ENCODE results near the gene VMAC.

VMAC gene

GRCh38 chr19:5953030-5953589 lies 48.4 kb downstream of the VMAC start:
- no peak for DNase-seq (ENCODE audit: low read depth in 2 of 2)

- DNase-seq (ENCODE audit: low read depth in 2 of 2) = no peak
Observed at GRCh38 chr19:5953680-5954213, 49.1 kb downstream of the VMAC start.

- no peak for DNase-seq (ENCODE audit: low read depth in 2 of 2)
Observed at GRCh38 chr19:5954293-5954692, 49.6 kb downstream of the VMAC start.

- DNase-seq (ENCODE audit: low read depth in 2 of 2) = no peak
Observed at GRCh38 chr19:5955636-5955935, 50.9 kb downstream of the VMAC start.

- no peak for DNase-seq (ENCODE audit: low read depth in 2 of 2)
Observed at GRCh38 chr19:5956323-5956722, 51.7 kb downstream of the VMAC start.

- no peak for DNase-seq (ENCODE audit: low read depth in 2 of 2)
Observed at GRCh38 chr19:5956728-5957127, 52.1 kb downstream of the VMAC start.

GRCh38 chr19:5957170-5957569 lies 52.5 kb downstream of the VMAC start:
- DNase-seq (ENCODE audit: low read depth in 2 of 2) = no peak

GRCh38 chr19:5958074-5958850 lies 53.6 kb downstream of the VMAC start:
- DNase-seq (ENCODE audit: low read depth in 2 of 2) = no peak

- no peak for DNase-seq (ENCODE audit: low read depth in 2 of 2)
Observed at GRCh38 chr19:5958851-5959122, 54.1 kb downstream of the VMAC start.

- DNase-seq (ENCODE audit: low read depth in 2 of 2) = no peak
Observed at GRCh38 chr19:5959260-5960004, 54.8 kb downstream of the VMAC start.
